Measurements from ENCODE around the gene SIVA1. TPM values are rescaled to one million over a fixed set of nuclear protein-coding genes. Genes with fewer than 3 reads are reported as not detected.

SIVA1 gene
- polyA plus RNA-seq, 1 donor from 2014 or later: 195 TPM

DNA sequence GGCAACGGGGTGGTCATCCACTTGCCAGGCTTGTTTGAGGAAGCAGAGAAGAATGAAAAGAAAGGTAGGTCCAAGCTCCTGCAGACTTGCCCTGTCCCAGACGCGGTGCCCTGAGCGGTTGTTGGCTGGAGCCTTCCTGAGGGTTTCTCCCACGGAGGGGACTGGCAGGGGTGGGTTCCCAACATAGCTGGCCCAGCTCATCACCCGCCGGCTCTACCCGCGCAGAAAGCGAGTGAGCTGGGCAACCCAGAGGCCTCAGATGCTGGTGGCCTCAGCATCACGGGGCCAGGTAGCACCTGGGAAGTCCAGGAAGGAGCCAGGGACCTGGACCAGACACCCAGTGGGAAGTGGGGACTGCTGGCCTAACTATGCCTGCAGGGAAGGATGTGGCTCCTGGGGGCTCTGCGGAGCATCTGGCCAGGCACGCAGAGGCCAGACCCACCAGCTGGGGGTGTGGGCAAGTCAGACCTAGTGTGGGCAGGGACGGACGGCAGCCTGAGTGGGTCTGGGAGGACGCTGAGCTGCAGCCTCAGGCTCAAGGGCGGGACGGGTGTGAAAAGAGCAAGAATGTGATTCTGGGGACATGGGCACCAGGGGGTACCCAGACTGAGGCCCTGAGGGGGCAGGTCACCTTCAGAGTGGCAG lies 14.4 kb upstream of the SIVA1 start:
- Mint-ChIP-seq H3K9me3 (no peaks in the 10 kb centered on the region), H3K4me3 (no peak overlapping the region)

DNA sequence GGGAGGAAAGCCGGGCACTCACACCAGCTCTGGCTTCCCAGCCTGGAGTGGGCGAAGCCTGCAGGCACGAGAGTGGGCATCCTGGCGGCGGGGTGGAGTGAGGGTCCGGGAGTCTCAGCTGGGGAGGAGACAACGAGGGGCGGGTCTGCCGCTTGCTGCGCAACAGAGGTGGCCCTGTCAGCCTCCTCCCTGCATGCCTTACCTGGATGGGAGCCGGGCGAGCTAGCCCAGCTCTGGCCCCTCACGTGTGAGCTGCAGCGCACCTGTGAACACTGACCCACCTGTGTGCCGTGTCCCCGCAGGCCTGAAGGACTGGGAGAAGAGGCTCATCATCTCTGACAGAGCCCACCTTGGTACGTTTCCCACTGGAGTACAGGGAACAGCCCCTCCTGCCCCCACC lies 13.9 kb upstream of the SIVA1 start:
- Mint-ChIP-seq H3K4me1 (no peaks in the 10 kb centered on the region), H3K27me3 (peaks cover 2% of the 10 kb centered on the region), H3K27ac (no peak overlapping the region), H3K4me3 (no peak overlapping the region), H3K36me3 (no peaks in the 10 kb centered on the region), H3K9me3 (no peaks in the 10 kb centered on the region)

More for the DNA sequence above, 14.4 kb upstream of the SIVA1 start:
- H3K36me3 Mint-ChIP-seq: no peaks in the 10 kb centered on the region
- H3K4me1 Mint-ChIP-seq: no peaks in the 10 kb centered on the region
- H3K27me3 Mint-ChIP-seq: peaks cover 2% of the 10 kb centered on the region
- H3K27ac Mint-ChIP-seq: peak overlapping the region in 1 of 3 donors; percentile 23

DNA sequence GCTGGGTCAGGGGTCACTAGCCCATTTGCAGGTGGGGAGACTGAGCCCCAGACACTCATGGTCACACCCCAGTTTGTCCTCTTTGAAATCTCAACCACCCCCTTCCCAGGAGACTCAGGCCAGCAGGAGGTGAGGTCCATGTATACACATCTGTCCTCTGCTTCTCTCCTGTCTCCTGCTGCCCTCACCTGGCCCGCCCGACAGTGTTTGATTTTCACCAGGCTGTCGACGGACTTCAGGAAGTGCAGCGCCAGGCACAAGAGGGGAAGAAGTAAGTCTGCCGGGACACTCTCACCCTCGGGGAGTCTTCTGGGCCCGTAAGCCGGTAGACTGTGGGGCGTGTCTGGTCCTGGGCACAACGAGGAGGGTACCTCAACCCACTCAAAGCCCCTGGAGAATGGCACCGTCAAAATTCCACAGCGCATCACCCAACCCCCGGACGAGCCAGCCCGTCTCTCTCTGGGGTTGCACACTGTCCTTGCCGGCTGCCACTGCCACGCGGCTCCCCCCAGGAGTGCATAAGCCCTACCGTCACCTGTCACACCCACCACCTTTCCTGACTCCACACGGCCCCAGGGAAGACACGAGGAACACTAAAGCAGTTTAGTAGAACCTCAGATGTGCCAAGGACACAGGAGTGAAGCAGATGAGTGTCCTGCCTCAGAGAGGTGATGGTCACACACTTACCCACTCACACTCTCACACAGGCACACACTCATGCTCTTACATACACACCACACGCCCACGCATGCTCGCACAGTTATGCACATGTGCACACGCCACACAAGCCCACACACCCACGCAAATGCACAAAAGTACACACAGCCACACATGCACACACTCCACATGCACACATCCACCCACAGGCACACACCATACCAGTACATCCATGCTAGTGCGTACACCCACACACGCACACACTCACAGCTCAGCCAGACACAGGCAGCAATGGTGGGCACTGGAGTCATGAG lies 13.1 kb upstream of the SIVA1 start:
- Mint-ChIP-seq H3K36me3 (no peaks in the 10 kb centered on the region), H3K9me3 (no peaks in the 10 kb centered on the region), H3K27me3 (peaks cover 2% of the 10 kb centered on the region), H3K4me1 (no peaks in the 10 kb centered on the region), H3K4me3 (peak overlapping the region in 1 of 4 donors; percentile 0), H3K27ac (no peak overlapping the region)

DNA sequence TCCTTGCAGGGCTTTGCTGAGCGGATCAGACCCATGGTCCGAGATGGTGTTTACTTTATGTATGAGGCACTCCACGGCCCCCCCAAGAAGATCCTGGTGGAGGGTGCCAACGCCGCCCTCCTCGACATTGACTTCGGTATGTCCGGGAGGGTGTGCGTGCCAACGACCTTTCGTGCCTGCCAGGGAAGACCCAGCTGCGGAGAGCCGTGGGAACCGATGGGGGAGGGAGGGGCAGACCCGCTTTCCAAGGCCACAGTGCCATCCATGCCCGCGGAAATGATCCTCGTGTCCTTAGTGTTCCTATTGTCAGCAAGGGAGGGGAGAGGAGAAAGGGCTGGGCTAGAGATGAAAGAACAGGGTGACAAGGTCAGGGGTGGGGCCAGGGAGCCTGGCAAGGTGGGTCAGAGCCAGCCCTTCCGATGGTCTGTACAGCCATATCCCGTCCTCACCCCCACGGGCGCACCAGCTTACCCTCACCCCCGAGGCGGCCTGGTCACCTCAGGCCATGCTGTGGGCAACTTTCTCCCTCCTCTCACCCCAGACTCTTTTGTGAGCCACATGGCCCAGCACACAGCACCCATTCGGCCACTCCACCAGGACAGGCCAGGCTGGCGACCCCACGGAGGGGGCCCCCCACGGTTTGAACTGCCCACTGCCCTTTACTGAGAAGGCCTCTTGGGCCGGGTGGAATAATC lies 11.7 kb upstream of the SIVA1 start:
- Mint-ChIP-seq H3K9me3 (no peaks in the 10 kb centered on the region), H3K4me1 (peaks cover 0 to 2% (median 0%) of the 10 kb centered on the region in 3 donors), H3K27ac (no peak overlapping the region), H3K36me3 (no peaks in the 10 kb centered on the region), H3K4me3 (no peak overlapping the region), H3K27me3 (peaks cover 2% of the 10 kb centered on the region)

DNA sequence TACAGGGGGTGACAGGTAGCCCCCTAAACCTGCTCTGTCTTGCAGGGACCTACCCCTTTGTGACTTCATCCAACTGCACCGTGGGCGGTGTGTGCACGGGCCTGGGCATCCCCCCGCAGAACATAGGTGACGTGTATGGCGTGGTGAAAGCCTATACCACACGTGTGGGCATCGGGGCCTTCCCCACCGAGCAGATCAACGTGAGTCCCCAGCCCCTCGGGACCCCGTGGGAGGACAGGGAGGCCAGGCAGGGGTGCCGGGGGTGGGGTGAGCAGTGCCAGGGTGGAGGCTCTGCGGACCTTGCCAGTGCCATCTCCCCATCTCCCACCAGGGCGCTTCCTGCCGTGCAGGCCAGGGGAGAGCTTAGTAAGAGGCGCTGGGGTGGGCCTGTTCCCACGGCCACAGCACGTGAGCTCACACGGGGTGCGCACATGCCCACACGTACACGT lies 11.1 kb upstream of the SIVA1 start:
- H3K27me3 Mint-ChIP-seq: peaks cover 2% of the 10 kb centered on the region
- no peaks in the 10 kb centered on the region for H3K9me3 Mint-ChIP-seq
- H3K36me3 Mint-ChIP-seq: no peaks in the 10 kb centered on the region
- no peak overlapping the region for H3K27ac Mint-ChIP-seq
- H3K4me1 Mint-ChIP-seq: peaks cover 0 to 2% (median 0%) of the 10 kb centered on the region in 3 donors
- H3K4me3 Mint-ChIP-seq: no peak overlapping the region

DNA sequence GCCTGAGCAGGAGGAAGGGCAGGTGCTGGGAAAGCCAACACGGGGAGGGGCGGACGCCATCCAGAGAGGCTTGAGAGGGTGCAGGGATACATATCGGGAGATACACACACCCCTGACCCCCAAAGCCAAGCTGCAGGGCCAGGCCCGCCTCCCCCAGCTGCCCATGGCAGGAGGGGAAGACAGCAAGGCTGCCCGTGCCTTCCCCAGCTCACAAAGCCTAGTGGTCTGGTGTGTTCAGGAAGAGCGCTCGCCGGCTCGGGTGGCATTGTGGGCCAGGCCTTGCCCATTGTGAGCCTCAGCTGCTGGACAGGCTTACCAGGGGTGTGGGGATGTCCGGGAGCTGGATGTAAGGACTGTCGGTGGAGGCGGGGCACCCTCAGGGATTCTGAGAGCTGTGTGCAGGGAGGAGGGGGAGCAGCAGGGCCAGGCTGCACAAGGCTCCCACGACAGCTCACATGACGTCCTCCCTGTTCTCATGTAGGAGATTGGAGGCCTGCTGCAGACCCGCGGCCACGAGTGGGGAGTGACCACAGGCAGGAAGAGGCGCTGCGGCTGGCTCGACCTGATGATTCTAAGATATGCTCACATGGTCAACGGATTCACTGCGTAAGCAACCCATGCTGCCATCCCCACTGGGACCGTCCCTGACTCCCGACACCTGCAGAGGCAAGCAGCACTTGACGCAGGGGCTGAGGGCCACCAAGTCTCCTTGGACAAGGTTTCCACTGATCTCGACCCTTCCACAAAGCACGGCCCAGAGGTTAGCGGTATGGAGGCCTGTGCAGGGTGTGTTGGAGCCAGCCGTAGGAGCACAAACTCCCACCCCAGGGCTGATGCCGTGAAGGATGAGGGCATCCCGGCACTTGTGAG lies 10.1 kb upstream of the SIVA1 start:
- Mint-ChIP-seq H3K27me3 (peaks cover 2% of the 10 kb centered on the region), H3K27ac (no peak overlapping the region), H3K4me1 (peaks cover 0 to 2% (median 0%) of the 10 kb centered on the region in 3 donors), H3K4me3 (peak overlapping the region in 1 of 4 donors; percentile 49), H3K9me3 (no peaks in the 10 kb centered on the region), H3K36me3 (no peaks in the 10 kb centered on the region)

DNA sequence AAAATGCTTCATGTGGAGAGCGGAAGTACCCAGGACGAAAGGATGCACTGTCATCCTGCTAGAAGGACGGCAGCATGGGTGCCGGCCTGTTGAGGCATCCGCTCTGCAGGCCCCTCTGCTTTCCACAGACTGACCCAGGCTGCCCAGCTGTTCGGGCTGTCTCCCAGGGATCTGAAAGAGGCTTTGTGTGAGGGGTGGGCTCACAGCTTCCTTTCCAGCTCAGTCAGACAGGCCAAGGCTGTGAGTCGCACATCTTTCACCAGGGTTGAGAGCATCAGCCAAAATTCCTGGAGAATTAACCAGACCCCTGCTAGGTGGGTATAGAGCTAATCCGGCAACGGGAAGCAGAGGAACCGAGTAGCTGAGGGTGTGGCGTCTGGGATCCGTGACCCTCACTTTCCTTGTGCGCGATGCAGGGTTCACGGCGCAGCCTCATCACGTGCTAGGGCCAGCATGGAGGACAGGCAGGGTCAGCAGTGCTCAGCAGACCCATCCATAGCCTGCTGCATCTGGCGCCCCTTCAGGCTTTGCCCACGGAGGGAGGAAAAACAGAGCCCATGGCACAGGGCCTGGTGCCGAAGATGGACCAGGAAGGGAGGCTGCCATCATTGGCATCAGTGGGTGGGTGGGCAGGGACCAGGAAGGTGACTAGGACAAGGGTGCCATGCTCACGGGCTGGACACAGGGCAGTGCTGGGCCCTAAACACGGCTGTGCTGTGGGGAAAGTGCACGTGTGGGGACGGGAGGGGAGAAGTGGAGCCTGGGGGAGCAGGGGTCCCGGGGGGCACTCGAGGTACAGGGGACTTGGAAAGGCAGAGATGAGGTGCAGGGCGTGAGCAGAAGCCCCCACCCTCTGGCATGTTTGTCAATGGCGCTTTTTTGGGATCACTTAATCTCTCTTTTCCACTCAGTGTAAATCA lies 9.2 kb upstream of the SIVA1 start:
- Mint-ChIP-seq H3K27me3 (peaks cover 2% of the 10 kb centered on the region), H3K4me3 (peak overlapping the region in 1 of 4 donors; percentile 49), H3K36me3 (no peaks in the 10 kb centered on the region), H3K9me3 (no peaks in the 10 kb centered on the region), H3K4me1 (peaks cover 0 to 2% (median 0%) of the 10 kb centered on the region in 3 donors), H3K27ac (no peak overlapping the region)

DNA sequence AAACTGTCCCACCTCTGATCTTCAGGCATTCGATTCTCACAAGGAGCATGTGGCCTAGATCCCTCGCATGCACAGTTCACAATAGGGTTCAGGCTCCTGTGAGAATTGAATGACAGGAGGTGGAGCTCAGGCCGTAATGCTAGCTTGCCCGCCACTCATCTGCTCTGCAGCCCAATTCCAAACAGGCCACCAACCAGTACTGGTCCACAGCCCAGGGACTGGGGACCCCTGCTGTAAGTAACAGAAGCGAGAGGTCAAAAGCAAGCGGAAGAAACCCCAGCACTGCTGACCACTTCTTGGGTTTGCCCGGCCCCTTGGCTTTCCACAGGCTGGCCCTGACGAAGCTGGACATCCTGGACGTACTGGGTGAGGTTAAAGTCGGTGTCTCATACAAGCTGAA lies 8.5 kb upstream of the SIVA1 start:
- H3K4me3 Mint-ChIP-seq: no peak overlapping the region
- H3K9me3 Mint-ChIP-seq: no peaks in the 10 kb centered on the region
- H3K27me3 Mint-ChIP-seq: peaks cover 2% of the 10 kb centered on the region
- H3K4me1 Mint-ChIP-seq: peaks cover 0 to 8% (median 0%) of the 10 kb centered on the region in 3 donors
- H3K36me3 Mint-ChIP-seq: no peaks in the 10 kb centered on the region
- H3K27ac Mint-ChIP-seq: no peak overlapping the region

DNA sequence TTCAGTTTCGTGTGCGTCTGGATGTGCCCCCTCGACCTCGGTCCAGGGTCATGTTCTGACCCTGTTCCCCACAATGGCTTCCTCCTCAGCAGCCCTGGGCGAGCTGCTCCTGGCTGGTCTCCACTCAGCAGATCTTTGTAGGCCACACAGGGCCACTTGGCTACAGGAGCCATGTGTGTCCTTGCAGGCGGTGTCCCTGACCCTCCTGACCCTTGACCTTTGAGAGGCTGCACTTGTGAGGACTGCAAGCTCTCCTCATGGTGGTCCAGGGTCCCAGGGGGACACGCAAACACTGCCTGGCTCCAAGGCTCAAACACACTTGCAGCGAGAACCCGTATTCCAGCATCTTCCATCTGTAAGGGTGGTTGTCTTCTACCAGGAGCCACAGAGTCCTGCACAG lies 7.5 kb upstream of the SIVA1 start:
- H3K27ac Mint-ChIP-seq: no peak overlapping the region

DNA sequence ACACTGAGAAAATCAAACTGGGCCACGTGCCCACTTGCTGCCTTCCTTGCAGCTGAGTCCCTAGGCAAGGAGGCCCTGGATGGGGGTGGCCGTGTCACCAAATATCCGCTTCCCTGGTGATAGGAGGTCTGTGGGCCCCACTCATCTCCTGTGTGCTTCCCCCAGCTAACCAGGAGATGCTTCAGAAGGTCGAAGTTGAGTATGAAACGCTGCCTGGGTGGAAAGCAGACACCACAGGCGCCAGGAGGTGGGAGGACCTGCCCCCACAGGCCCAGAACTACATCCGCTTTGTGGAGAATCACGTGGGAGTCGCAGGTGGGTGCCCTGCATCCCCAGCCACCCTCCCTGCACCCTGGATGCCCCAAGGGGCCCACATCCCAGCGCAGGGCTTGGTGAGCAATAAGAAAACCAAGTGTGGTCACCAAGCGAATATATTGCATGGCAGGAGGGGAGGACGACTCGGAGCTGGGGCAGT lies 6.8 kb upstream of the SIVA1 start:
- H3K27ac Mint-ChIP-seq: no peak overlapping the region
- peaks cover 0 to 10% (median 0%) of the 10 kb centered on the region in 3 donors for H3K4me1 Mint-ChIP-seq
- no peaks in the 10 kb centered on the region for H3K9me3 Mint-ChIP-seq
- peaks cover 2% of the 10 kb centered on the region for H3K27me3 Mint-ChIP-seq
- H3K36me3 Mint-ChIP-seq: no peaks in the 10 kb centered on the region
- H3K4me3 Mint-ChIP-seq: peak overlapping the region in 1 of 4 donors; percentile 5

More for the DNA sequence above, 7.5 kb upstream of the SIVA1 start:
- H3K27me3 Mint-ChIP-seq: peaks cover 2% of the 10 kb centered on the region
- no peaks in the 10 kb centered on the region for H3K36me3 Mint-ChIP-seq
- H3K9me3 Mint-ChIP-seq: no peaks in the 10 kb centered on the region
- peaks cover 0 to 10% (median 0%) of the 10 kb centered on the region in 3 donors for H3K4me1 Mint-ChIP-seq
- H3K4me3 Mint-ChIP-seq: no peak overlapping the region

DNA sequence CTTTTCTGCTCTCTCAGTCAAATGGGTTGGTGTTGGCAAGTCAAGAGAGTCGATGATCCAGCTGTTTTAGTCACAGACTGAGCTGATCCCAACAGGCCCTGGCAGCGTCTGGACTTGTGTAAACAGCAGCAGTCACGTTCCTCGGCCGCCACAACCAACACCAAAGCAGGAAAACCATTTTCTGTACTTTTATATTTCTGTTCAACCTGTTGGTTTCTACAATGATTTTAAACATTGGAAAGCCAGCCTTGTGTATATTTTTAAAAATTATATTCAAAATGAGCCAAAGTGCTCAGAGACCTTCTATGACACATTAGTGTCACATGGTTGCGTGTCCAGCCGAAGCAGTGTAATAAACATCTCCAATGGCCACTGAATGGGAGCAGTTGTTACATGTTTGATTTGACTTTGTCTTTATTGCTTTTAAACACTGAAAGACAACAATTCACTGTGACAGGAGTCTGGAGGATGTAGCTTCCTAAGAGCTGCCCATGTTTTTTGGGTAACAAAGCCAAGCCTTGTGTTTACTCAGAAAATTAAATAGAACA lies 5.9 kb upstream of the SIVA1 start:
- Mint-ChIP-seq H3K4me1 (peaks cover 0 to 10% (median 0%) of the 10 kb centered on the region in 3 donors), H3K27ac (no peak overlapping the region), H3K9me3 (no peaks in the 10 kb centered on the region), H3K4me3 (no peak overlapping the region), H3K36me3 (no peaks in the 10 kb centered on the region), H3K27me3 (no peaks in the 10 kb centered on the region)

DNA sequence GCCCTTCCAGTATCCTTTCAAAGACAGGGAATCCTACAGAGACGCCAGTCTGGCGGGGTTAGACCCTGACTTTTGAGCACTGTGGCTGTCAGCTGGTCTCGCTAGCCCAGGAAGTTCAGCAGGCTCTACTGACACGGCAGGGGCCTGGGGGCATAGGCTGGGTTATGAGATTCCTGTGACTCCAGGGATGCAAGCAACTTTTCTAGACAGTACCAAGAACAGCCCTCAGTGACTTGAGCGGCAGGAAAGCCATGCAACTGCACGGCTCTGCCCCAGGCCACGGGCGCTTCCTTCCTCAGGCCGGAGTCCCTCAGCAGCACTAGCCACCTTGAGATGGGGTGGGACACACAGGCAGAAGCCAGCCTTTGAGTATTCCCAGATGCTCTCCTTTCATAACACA lies 5.1 kb upstream of the SIVA1 start:
- Mint-ChIP-seq H3K27ac (no peak overlapping the region), H3K9me3 (no peaks in the 10 kb centered on the region)

DNA sequence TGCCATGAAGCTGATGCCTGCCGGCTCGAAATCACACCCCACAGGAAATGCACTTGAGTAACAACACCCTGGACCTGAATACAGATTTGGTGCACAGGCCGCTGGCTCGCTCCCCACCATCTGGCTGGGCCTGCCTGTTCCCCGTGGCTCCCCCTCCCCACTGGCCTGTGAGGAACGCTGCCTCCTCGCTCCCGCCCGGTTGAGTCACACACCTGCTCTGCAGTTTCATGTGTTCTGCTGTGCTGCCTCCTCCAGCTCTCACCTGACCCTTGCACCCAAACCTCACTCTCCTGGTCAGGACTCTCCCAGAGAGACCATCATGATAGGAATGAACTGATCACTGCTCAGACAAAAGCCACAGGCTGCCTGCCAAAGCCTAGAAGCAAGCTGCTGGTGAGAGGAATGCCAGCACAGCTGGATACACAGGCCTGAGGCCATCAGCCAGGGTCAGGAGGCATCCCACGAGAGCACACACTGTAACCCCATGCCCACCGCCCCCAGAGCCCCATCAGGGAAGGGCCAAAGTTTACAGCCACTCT lies 3.8 kb upstream of the SIVA1 start:
- Mint-ChIP-seq H3K4me3 (peak overlapping the region in 2 of 4 donors; percentile 28 to 55), H3K36me3 (no peaks in the 10 kb centered on the region), H3K4me1 (peaks cover 6 to 17% (median 14%) of the 10 kb centered on the region in 3 donors), H3K27ac (no peak overlapping the region), H3K27me3 (no peaks in the 10 kb centered on the region), H3K9me3 (no peaks in the 10 kb centered on the region)

More for the DNA sequence above, 5.1 kb upstream of the SIVA1 start:
- H3K27me3 Mint-ChIP-seq: no peaks in the 10 kb centered on the region
- H3K4me1 Mint-ChIP-seq: peaks cover 0 to 10% (median 4%) of the 10 kb centered on the region in 3 donors
- no peaks in the 10 kb centered on the region for H3K36me3 Mint-ChIP-seq
- H3K4me3 Mint-ChIP-seq: no peak overlapping the region

Data from IgD-negative memory B cell (primary cell).